Natural killer cell treated with Interleukin-12 subunit alpha and Interleukin-12 subunit beta and Interleukin-15 and Interleukin-18, amount 100 ng/mL, for 72 hours (primary cell): ENCODE data around the gene OSBPL3. TPM values are rescaled to one million over a fixed set of nuclear protein-coding genes. Genes with fewer than 3 reads are reported as not detected.

ENCODE experiments used
- ATAC-seq, 2 donors: fragments of 150-1000 bp; cut with Tn5 transposase in 1 of 2; sonication (Bioruptor Pico), chemical (Tn5 transposase) in 1 of 2; 2 replicates each; pipeline ENCODE4 v1.10.0; 2021
- DNase-seq: peaks from one replicate; pipeline ENCODE4 v3.0.0; 2022; ENCODE audit warnings: low spot score
- H3K27ac Mint-ChIP-seq, 2 donors: 1 replicate in 1 of 2; 2 replicates in 1 of 2; pipeline ENCODE4 v1.8.0; 2022; ENCODE audit warnings: mixed read lengths in 2 of 2, mild to moderate bottlenecking in 1 of 2, moderate library complexity in 1 of 2
- H3K27me3 Mint-ChIP-seq, 2 donors: 1 replicate in 1 of 2; 2 replicates in 1 of 2; pipeline ENCODE4 v1.8.0; 2022; ENCODE audit warnings: mixed read lengths in 2 of 2
- H3K36me3 Mint-ChIP-seq: one replicate; pipeline ENCODE4 v1.8.0; 2022; ENCODE audit warnings: mixed read lengths
- H3K4me1 Mint-ChIP-seq, 2 donors: 1 replicate in 1 of 2; 2 replicates in 1 of 2; pipeline ENCODE4 v1.8.0; 2022; ENCODE audit warnings: low read depth in 2 of 2, mixed read lengths in 2 of 2, mild to moderate bottlenecking in 1 of 2
- H3K4me3 Mint-ChIP-seq: one replicate; pipeline ENCODE4 v1.8.0; 2022; ENCODE audit warnings: mixed read lengths
- H3K9me3 Mint-ChIP-seq: 2 replicates; pipeline ENCODE4 v1.8.0; 2022; ENCODE audit warnings: mixed read lengths
- total RNA-seq, 2 donors: library from RNA; stranded (reverse); gene quantifications; one replicate each; pipeline ENCODE4 v1.2.3, GENCODE V29; 2022

The OSBPL3 gene
- total RNA-seq, 2 donors from 2014 or later = 34.7 to 70.4 TPM

DNA sequence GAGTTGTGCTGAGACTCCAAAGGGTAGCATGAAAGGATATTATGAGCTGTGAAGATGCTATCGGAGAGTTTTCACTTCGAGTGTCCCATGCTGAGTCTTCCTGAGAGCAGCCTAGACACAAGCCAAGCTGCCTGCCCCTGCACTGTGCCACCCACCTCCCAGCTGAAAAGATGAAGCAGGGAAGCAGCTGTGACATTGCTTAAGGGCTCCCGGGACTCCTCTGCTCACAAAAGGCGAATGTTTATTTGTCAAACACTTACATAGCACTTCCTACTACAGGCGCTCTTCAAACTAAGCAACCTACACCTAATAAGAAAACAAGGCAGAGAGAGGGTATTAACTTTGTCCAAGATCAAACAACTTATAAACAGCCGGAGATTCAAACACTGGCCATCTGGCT lies 95.6 kb downstream of the OSBPL3 start:
- DNase-seq (no peak), ATAC-seq (no peak)
- H3K4me3 Mint-ChIP-seq = no peak overlapping the region
- peak overlapping the region in 1 of 2 donors; percentile 47 for H3K27ac Mint-ChIP-seq
- H3K36me3 Mint-ChIP-seq = peaks cover 5% of the 10 kb centered on the region
- H3K27me3 Mint-ChIP-seq = no peaks in the 10 kb centered on the region
- H3K4me1 Mint-ChIP-seq = peaks cover 26 to 37% of the 10 kb centered on the region in 2 donors
- no peaks in the 10 kb centered on the region for H3K9me3 Mint-ChIP-seq

DNA sequence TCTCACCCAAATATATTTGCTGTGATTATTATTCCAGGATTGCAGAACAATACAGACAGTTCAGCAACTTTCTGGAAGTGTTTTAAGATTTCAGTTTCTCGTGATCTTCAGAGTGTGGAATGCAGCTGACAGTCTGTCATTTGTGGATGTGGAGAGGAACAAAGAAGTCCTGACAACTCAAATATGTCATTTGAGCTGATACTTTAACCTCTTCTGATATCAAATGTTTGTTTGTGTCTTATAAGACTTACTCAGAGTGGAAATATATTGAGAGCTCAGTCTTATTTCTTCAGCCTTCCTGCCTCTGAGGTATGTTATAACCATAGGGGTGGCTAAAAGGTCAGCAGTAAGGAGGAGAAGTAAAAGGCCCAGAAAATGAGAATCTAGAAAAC lies 96.4 kb downstream of the OSBPL3 start:
- H3K4me1 Mint-ChIP-seq = peaks cover 22 to 34% of the 10 kb centered on the region in 2 donors
- ATAC-seq (no peak), DNase-seq (no peak)
- no peaks in the 10 kb centered on the region for H3K27me3 Mint-ChIP-seq
- H3K9me3 Mint-ChIP-seq = no peaks in the 10 kb centered on the region
- H3K4me3 Mint-ChIP-seq = no peak overlapping the region
- no peaks in the 10 kb centered on the region for H3K36me3 Mint-ChIP-seq
- peak overlapping the region in 1 of 2 donors; percentile 47 for H3K27ac Mint-ChIP-seq

DNA sequence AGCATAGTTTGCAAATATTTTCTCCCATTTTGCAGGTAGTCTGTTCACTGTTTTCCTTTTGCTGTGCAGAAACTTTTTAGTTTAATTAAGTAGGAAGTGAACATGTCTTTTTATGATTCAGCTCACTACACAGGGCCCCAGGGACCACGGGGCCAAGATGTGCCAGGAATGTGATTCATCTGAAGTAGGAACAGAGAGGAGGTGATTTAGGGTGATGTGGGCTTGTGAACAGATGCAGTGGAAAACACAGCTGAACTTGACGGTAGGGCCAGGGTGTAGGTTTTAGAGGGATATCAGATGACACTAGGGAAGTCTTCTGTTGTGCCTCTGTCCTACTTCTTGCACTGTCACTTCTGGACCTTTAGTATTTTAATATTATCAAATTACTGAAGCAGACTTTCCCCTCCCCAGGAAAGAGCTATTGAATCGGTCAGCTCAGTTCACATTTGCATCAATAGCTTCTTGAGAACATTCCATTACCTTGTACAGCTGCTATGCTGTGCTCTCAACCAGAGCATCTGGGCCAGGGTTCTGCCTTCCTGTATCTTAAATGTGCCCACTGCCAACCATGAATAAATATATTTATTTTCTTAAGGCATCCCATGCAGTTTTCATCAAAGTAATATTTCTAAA lies 96.9 kb downstream of the OSBPL3 start:
- no peak overlapping the region for H3K4me3 Mint-ChIP-seq
- no peak for ATAC-seq

DNA sequence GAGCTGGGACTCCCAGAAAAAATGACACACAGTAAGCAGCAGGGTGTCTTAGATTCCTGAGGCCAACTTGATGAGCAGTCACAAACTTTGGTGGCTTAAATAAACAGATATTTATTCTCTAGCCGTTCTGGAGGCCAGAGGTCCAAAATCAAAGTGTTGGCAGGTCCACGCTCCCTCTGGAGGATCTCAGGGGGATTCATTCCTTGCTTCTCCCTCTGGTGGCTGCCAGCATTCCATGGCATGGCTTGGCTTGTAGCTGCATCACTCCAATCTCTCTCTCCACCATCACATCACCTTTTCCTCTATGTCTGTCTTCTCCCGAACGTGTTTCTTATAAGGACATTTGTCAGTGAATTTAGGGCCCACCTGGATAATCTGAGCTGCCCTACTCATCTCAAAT lies 98.4 kb downstream of the OSBPL3 start:
- ATAC-seq = no peak
- no peaks in the 10 kb centered on the region for H3K9me3 Mint-ChIP-seq
- H3K27me3 Mint-ChIP-seq = no peaks in the 10 kb centered on the region
- H3K4me3 Mint-ChIP-seq = no peak overlapping the region
- no peaks in the 10 kb centered on the region for H3K36me3 Mint-ChIP-seq
- peaks cover 27 to 42% of the 10 kb centered on the region in 2 donors for H3K4me1 Mint-ChIP-seq
- DNase-seq = no peak
- no peak overlapping the region for H3K27ac Mint-ChIP-seq

More for the DNA sequence above, 96.9 kb downstream of the OSBPL3 start:
- H3K27ac Mint-ChIP-seq = peak overlapping the region; percentile 37 to 47
- DNase-seq = no peak
- H3K27me3 Mint-ChIP-seq = no peaks in the 10 kb centered on the region
- no peaks in the 10 kb centered on the region for H3K9me3 Mint-ChIP-seq
- no peaks in the 10 kb centered on the region for H3K36me3 Mint-ChIP-seq
- H3K4me1 Mint-ChIP-seq = peaks cover 22 to 36% of the 10 kb centered on the region in 2 donors

DNA sequence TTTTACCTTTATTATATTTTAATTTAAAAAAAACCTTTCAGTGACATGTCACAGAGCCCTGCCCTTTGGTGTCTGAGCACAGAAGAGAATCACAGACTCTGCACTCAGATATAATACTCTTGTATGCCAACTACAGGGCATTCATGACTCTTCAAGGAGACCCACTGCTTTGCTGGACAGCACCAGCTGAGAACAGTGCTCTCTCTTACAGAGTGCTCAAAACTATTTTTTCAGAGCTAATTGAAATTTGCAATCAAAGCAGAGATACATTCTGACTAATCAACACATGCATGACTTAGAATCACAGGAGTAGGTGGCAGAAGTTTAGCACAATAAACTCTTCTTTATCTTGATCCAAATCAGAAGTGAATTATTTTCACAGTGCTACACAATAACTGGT lies 99.1 kb downstream of the OSBPL3 start:
- H3K4me1 Mint-ChIP-seq = peaks cover 20 to 36% of the 10 kb centered on the region in 2 donors
- H3K36me3 Mint-ChIP-seq = no peaks in the 10 kb centered on the region
- ATAC-seq (no peak), DNase-seq (no peak)
- H3K9me3 Mint-ChIP-seq = no peaks in the 10 kb centered on the region
- H3K4me3 Mint-ChIP-seq = no peak overlapping the region
- H3K27me3 Mint-ChIP-seq = no peaks in the 10 kb centered on the region
- no peak overlapping the region for H3K27ac Mint-ChIP-seq

DNA sequence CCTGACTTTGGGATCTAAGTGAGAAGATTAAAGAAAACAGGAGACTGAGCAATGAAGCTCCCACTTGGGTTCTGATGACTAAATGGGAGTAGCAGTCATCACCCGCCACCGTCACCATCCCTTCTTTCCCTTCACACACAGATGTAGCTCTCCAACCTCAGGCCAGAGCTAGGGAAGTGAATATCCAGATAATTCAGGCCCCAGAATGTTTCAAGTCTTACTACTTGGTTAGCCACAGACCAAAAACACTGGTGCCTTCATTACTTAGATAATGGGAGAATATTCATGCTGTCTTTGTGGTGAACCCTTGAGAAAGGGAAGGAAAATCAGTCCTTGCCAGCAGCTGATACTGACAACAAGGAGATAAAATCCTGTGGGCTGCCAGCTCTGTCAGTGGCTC lies 100.7 kb downstream of the OSBPL3 start:
- Mint-ChIP-seq H3K27ac (no peak overlapping the region), H3K9me3 (no peaks in the 10 kb centered on the region), H3K36me3 (no peaks in the 10 kb centered on the region), H3K4me1 (peaks cover 13 to 23% of the 10 kb centered on the region in 2 donors), H3K4me3 (no peak overlapping the region), H3K27me3 (no peaks in the 10 kb centered on the region)
- ATAC-seq (no peak), DNase-seq (no peak)

DNA sequence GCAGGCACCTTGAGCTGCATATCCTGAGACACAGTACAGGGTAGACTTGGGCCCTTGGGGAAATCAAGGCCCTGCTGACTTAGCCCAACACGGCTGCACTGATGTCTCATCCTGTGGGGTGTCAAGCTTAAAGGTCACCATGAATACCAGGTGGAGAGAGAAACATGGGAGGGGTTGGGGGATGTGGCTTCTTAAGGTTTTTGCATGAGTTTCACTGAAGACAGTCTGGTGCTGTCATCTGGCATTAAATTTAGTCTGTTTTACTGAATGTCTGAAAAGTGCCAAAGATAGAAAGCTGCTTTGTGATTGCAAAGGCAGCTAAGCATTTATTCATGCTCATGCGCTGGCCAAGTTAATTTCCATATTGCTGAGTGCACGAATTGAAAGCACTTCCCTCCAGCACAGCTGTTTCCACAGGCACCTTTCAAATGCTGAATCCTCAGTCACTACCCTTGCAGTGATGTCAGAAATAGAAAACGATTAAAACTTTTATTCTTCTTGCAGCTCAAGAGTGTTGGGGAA lies 102.1 kb downstream of the OSBPL3 start:
- H3K27ac Mint-ChIP-seq = no peak overlapping the region
- DNase-seq (no peak), ATAC-seq (peak in 1 of 2 donors; percentile 28)
- H3K4me1 Mint-ChIP-seq = peaks cover 8 to 16% of the 10 kb centered on the region in 2 donors
- no peak overlapping the region for H3K4me3 Mint-ChIP-seq
- H3K27me3 Mint-ChIP-seq = no peaks in the 10 kb centered on the region
- no peaks in the 10 kb centered on the region for H3K36me3 Mint-ChIP-seq
- H3K9me3 Mint-ChIP-seq = no peaks in the 10 kb centered on the region

DNA sequence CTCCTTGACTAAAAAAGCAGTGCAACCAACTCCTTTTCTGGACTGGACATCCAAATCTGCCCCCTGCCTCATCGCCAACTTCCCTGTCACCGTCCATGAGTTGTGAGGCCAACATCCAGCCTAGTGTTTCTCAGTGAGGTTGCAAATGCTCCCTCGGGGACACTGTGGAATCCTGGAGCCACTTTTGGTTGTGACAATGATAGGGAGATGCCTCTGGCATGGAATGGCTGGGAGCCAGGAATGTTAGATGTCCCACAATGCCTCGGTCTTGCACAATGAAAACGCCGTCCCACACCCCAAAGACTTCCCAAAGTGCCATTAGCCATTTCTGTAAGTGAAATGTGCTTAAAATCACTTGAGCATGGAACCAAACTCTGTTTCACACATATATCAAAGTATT lies 105.2 kb downstream of the OSBPL3 start:
- DNase-seq = no peak
- no peak for ATAC-seq
- Mint-ChIP-seq H3K4me3 (no peak overlapping the region), H3K36me3 (peaks cover 4% of the 10 kb centered on the region), H3K9me3 (no peaks in the 10 kb centered on the region), H3K27me3 (no peaks in the 10 kb centered on the region), H3K4me1 (peaks cover 14 to 25% of the 10 kb centered on the region in 2 donors), H3K27ac (no peak overlapping the region)

DNA sequence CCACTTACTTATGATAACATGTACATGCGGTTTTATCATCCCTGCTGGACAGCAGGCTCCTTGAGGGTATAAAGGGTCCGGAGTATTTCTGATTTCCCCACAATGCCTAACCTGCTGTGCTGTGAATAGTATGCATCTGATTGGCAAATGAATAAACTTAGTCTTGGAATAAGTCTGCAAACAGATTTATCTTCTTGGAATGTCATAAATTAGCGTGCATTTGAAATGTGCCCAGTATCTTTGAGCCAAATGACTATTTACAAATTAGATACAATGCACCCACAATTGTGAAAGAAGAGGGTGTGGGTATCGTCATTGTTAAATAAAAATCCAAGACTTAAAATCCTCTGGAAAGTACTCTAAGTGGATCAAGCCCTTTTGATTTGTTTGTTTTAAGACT lies 106.0 kb downstream of the OSBPL3 start:
- ATAC-seq (no peak), DNase-seq (no peak)
- Mint-ChIP-seq H3K27me3 (no peaks in the 10 kb centered on the region), H3K36me3 (peaks cover 4% of the 10 kb centered on the region), H3K27ac (no peak overlapping the region), H3K4me1 (peaks cover 18 to 25% of the 10 kb centered on the region in 2 donors), H3K4me3 (no peak overlapping the region), H3K9me3 (no peaks in the 10 kb centered on the region)

DNA sequence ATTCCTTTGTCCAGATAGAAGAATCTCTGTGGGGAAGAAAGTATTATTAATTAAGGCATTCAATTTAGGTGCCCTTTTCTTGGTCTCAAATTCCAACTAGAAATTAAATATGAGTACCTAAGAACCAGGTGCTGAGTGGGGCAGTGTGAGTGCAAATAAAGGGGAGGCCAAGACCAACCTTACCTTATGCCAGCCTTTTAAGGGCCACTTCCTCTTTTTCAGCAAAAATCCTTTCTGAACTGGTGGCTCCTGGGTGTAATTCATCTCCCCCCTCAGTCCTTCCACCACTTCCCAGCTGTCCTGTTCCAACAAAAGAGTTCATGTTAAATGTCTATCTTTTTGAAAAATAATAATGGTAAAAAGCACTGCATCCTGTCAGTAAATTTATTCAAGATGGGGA lies 108.2 kb downstream of the OSBPL3 start:
- H3K27me3 Mint-ChIP-seq = no peaks in the 10 kb centered on the region
- no peak overlapping the region for H3K4me3 Mint-ChIP-seq
- no peaks in the 10 kb centered on the region for H3K9me3 Mint-ChIP-seq

DNA sequence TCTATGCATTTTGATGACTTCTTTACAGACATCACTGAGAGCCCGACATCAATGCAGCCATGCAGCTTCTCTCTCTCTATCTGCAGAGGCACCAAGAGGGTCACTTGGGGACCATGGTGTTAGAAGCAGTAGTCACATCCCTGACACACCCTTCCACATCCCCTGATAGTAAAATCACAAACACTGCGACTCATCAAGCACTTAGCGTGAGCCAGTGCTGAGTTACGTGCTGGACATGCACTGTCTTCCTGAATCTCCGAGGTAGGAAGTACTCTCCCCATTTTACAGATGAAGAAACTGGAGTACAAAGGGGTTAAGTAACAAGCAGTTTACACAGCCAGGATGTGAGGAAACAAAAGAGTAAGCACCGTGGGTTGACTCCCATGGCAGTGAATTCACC lies 109.2 kb downstream of the OSBPL3 start:
- no peaks in the 10 kb centered on the region for H3K27me3 Mint-ChIP-seq
- DNase-seq (no peak), ATAC-seq (no peak)
- H3K4me3 Mint-ChIP-seq = no peak overlapping the region
- peaks cover 17% of the 10 kb centered on the region for H3K36me3 Mint-ChIP-seq
- peak overlapping the region in 1 of 2 donors; percentile 36 for H3K27ac Mint-ChIP-seq
- H3K9me3 Mint-ChIP-seq = no peaks in the 10 kb centered on the region
- peaks cover 17 to 19% of the 10 kb centered on the region in 2 donors for H3K4me1 Mint-ChIP-seq

More for the DNA sequence above, 108.2 kb downstream of the OSBPL3 start:
- no peak for ATAC-seq
- no peak for DNase-seq
- H3K4me1 Mint-ChIP-seq = peaks cover 12 to 13% of the 10 kb centered on the region in 2 donors
- H3K27ac Mint-ChIP-seq = no peak overlapping the region
- H3K36me3 Mint-ChIP-seq = peaks cover 10% of the 10 kb centered on the region

DNA sequence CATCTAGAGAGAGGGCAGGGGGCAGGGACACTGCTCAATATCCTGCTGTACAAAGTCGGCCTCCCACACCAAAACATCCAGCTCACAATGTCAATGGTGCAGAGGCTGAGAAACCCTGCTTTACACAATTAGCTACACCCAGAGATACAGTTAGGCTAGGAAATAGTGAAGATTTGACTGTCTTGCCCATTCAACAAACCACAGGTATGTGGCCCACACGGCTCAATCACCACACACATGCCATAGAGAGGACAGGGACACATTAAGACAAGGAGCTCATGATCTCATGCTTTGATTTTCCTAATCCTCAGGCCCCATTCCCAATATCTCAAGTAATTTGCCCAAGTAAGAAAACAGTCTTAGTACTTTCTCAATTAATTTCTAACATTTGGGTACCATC lies 110.4 kb downstream of the OSBPL3 start:
- Mint-ChIP-seq H3K36me3 (peaks cover 26% of the 10 kb centered on the region), H3K4me3 (no peak overlapping the region), H3K4me1 (peaks cover 21 to 29% of the 10 kb centered on the region in 2 donors), H3K27me3 (no peaks in the 10 kb centered on the region), H3K27ac (no peak overlapping the region), H3K9me3 (no peaks in the 10 kb centered on the region)
- DNase-seq (no peak), ATAC-seq (no peak)

DNA sequence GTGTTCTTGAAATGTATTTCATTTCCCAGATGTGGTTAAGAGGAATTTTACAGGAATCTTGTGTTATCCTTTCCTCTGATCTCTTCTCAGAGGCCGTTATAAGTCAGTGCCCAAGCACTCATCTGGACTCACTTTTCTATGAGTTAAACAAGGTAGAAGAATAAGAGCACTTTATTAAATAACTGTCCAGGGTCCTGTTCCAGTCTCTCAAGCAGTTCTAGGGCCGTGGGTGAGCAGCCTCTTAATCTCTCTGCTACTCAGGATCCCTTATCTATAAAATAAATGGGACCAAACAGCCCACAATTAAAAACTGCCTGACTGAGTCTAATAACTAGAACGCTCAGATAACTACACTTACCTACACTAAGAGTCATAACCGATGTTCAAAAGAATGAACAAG lies 111.2 kb downstream of the OSBPL3 start:
- no peak overlapping the region for H3K27ac Mint-ChIP-seq
- H3K9me3 Mint-ChIP-seq = no peaks in the 10 kb centered on the region
- H3K36me3 Mint-ChIP-seq = peaks cover 30% of the 10 kb centered on the region
- H3K4me1 Mint-ChIP-seq = peaks cover 27 to 35% of the 10 kb centered on the region in 2 donors
- no peak overlapping the region for H3K4me3 Mint-ChIP-seq
- no peaks in the 10 kb centered on the region for H3K27me3 Mint-ChIP-seq
- ATAC-seq (no peak), DNase-seq (no peak)

DNA sequence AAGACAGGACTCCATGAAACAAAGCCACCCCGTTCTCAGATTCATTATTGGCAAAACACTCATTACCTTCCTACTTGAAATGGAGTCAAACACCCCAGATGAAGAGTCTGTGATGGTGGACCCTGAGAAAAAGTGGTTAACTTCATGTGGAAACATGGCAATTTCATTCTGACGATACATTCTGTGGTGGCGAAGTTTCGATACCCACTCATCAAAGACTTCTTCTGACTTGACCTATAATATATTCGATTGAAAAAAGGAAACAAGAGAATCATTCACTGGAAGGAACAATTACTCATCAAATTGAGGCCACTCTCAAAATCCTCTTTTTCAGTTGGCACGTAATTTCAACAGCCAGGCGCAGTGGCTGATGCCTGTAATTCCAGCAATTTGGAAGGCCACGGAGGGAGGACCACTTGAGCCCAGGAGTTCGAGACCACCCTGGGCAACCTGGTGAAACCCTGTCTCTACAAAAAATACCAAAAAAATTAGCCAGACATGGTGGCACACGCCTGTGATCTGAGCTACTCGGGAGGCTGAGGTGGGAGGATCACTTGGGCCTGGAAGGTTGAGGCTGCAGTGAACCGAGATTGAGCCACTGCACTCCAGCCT lies 113.9 kb downstream of the OSBPL3 start:
- H3K9me3 Mint-ChIP-seq = no peaks in the 10 kb centered on the region
- H3K27me3 Mint-ChIP-seq = no peaks in the 10 kb centered on the region
- peak overlapping the region; percentile 67 for H3K4me3 Mint-ChIP-seq
- H3K4me1 Mint-ChIP-seq = peaks cover 33 to 35% of the 10 kb centered on the region in 2 donors
- H3K36me3 Mint-ChIP-seq = peaks cover 36% of the 10 kb centered on the region
- peak in 1 of 2 donors; percentile 82 for ATAC-seq
- DNase-seq = no peak
- peak overlapping the region; percentile 77 to 90 for H3K27ac Mint-ChIP-seq
